Upper lobe of right lung (tissue), 1 donor: Measurements from ENCODE around the gene UTF1. TPM values are rescaled to one million over a fixed set of nuclear protein-coding genes. Genes with fewer than 3 reads are reported as not detected.

Experiments used
- ATAC-seq: fragments of 200-7000 bp; cut with Tn5 transposase; one replicate; pipeline ENCODE4 v1.9.1; 2020; ENCODE audit warnings: mild to moderate bottlenecking, moderate library complexity
- DNase-seq: peaks from one replicate; pipeline ENCODE4 v3.0.0-alpha.2; 2020
- H3K27ac ChIP-seq: fragments of 200-600 bp; one replicate; pipeline ENCODE4 v1.8.0; 2022
- H3K27me3 ChIP-seq: fragments of 200-600 bp; one replicate; pipeline ENCODE4 v1.8.0; 2022; ENCODE audit warnings: mild to moderate bottlenecking
- H3K36me3 ChIP-seq: fragments of 200-600 bp; one replicate; pipeline ENCODE4 v1.8.0; 2022
- H3K4me1 ChIP-seq: fragments of 200-600 bp; one replicate; pipeline ENCODE4 v1.8.0; 2022
- H3K4me3 ChIP-seq: fragments of 200-600 bp; one replicate; pipeline ENCODE4 v1.8.0; 2022; ENCODE audit warnings: mild to moderate bottlenecking
- H3K9me3 ChIP-seq: fragments of 200-600 bp; one replicate; pipeline ENCODE4 v1.8.0; 2022
- intact Hi-C: fragments of 100-400 bp; cut with DNase I; formaldehyde crosslinking; loops from one replicate; pipeline ENCODE4 v1.11.0; 2022
- total RNA-seq: library from RNA; stranded (reverse); fragmentation: NEBNext Ultra II Directional; extraction: Animal tissue kit (Norgen Biotek cat#: 25700); gene quantifications from one replicate; pipeline ENCODE4 v1.2.1, GENCODE V29; 2021
- TF ChIP-seq, protein P1 (sequence below): fragments of 200-600 bp; IDR thresholded peaks from one replicate; pipeline ENCODE4 v1.8.0; 2022; ENCODE audit warnings: antibody characterized with exemption
- donor health status: DM: no; HTN: yes; CAD: no; lungs with severe emphysema.

The UTF1 gene
- total RNA-seq, 1 donor from 2014 or later, result not detected

DNA sequence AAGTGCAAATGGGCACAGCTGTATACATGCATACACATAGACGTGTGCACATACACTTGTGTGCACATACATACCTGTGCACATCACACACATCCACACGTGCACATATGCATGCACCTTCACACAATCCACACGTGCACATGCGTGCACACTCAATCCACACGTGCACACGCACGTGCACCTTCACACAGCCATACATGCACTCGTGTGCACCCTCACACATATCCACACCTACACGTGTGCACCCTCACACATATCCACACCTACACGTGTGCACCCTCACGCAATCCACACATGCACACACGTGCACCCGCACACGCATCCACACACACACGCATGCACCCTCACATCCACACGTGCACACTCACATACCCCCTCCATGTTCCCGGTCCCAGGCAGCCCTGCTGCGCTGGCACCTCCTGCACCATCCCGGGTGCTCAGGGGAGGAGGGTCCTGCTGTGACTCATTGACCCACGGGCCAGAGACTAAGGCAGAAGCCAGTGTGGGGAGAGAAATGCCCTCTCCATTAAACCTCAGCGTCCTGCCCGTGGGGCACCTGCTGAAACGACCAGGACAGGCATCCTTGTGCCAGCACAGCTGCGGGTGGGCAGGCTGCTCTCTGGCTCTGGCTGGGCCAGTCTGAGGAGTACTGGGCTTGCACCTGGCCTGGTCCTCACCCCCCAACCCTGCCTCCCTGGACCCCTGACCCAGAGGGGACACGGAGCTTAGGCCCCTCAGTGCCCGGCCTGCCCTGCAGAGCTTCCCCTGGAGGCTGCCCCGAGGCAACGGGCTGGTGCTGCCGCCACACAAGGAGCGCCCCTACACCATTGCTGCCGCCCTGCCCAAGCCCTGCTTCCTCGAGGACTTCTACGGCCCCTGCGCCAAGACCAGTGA lies 17.8 kb upstream of the UTF1 start:
- H3K36me3 ChIP-seq, result no peaks in the 10 kb centered on the region
- H3K27me3 ChIP-seq, result no peaks in the 10 kb centered on the region
- DNase-seq (no peak), ATAC-seq (no peak)
- no peaks in the 10 kb centered on the region for H3K9me3 ChIP-seq
- intact Hi-C loops, result no loop called here
- no peaks in the 10 kb centered on the region for H3K4me1 ChIP-seq
- no peak overlapping the region for H3K4me3 ChIP-seq
- TF ChIP-seq, protein P1, sequence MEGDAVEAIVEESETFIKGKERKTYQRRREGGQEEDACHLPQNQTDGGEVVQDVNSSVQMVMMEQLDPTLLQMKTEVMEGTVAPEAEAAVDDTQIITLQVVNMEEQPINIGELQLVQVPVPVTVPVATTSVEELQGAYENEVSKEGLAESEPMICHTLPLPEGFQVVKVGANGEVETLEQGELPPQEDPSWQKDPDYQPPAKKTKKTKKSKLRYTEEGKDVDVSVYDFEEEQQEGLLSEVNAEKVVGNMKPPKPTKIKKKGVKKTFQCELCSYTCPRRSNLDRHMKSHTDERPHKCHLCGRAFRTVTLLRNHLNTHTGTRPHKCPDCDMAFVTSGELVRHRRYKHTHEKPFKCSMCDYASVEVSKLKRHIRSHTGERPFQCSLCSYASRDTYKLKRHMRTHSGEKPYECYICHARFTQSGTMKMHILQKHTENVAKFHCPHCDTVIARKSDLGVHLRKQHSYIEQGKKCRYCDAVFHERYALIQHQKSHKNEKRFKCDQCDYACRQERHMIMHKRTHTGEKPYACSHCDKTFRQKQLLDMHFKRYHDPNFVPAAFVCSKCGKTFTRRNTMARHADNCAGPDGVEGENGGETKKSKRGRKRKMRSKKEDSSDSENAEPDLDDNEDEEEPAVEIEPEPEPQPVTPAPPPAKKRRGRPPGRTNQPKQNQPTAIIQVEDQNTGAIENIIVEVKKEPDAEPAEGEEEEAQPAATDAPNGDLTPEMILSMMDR, result no peak
- no peak overlapping the region for H3K27ac ChIP-seq

DNA sequence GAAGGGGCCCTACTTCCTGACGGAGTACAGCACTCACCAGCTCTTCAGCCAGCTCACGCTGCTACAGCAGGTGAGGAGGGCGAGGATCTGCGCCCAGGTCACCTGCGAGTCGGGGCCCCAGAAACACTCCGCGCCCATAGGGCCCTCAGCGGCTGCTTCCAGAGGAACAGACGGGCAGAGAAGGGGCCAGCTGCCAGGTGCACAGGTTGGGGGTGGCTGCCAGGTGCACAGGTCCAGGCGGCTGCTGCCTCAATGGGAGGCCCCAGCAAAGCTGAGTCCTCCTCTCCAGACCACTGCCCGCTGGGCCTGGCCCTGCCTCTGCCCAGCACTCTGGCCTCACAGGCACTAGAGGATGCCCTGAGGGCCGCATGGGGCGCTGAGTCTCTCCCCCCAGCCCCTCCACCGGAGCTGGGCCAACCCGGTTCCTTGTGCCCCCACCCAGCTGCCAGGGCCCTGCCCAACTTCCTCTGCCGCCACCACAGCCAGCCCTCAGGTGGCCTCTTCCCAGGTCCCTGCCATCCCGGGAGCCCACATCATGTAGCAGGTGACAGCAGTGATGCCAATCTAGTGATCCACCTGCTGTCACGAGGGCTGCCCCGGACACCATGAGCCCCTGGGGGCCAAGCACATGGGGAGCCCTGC lies 17.0 kb upstream of the UTF1 start:
- DNase-seq (no peak), ATAC-seq (peak; percentile 14)
- no peaks in the 10 kb centered on the region for H3K27me3 ChIP-seq
- H3K4me1 ChIP-seq, result no peaks in the 10 kb centered on the region
- no peaks in the 10 kb centered on the region for H3K9me3 ChIP-seq
- H3K4me3 ChIP-seq, result no peak overlapping the region
- TF ChIP-seq, protein P1, result no peak
- no peak overlapping the region for H3K27ac ChIP-seq
- H3K36me3 ChIP-seq, result no peaks in the 10 kb centered on the region
- intact Hi-C loops, result no loop called here

DNA sequence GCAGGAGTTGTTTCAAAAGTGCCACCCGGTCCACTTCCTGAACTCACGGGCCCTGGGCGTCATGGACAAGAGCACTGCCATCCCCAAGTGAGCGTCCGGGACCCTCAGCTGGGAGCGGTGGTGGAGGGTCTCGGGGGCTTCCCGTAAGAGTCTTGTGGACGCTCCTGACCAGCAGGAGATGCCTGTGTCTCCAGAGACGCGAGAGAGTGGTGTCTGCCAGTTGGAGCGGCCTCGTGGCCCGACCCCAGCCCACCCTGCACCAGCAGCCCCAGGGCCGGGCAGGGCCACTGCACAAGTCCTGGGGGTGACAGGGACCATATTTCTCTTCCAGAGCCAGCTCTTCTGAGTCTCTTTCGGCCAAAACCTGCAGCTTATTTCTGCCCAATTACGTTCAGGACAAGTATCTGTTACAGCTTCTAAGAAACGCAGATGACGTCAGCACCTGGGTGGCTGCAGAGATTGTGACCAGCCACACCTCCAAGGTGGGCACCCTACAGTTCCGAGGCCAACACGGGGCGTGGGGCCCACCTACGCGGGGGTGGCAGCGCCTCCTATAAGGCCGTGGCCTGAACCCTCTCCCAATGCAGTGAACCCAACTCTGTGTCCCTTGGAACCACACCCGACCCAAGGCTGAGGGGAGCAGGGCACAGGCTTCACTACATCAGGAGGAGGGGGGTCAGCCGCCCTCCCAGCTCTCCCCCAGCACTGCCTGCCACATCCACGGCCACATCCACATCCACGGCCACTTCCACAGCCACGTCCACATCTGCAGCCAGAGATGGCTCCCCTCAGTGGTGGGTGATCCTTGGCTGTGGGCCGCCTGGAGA lies 16.2 kb upstream of the UTF1 start:
- ATAC-seq, result no peak
- DNase-seq, result no peak
- Histone ChIP-seq H3K9me3 (no peaks in the 10 kb centered on the region), H3K27ac (no peak overlapping the region), H3K27me3 (peaks cover 2% of the 10 kb centered on the region), H3K4me3 (no peak overlapping the region), H3K36me3 (no peaks in the 10 kb centered on the region), H3K4me1 (no peaks in the 10 kb centered on the region)
- TF ChIP-seq, protein P1, result no peak
- intact Hi-C loops, result no loop called here

DNA sequence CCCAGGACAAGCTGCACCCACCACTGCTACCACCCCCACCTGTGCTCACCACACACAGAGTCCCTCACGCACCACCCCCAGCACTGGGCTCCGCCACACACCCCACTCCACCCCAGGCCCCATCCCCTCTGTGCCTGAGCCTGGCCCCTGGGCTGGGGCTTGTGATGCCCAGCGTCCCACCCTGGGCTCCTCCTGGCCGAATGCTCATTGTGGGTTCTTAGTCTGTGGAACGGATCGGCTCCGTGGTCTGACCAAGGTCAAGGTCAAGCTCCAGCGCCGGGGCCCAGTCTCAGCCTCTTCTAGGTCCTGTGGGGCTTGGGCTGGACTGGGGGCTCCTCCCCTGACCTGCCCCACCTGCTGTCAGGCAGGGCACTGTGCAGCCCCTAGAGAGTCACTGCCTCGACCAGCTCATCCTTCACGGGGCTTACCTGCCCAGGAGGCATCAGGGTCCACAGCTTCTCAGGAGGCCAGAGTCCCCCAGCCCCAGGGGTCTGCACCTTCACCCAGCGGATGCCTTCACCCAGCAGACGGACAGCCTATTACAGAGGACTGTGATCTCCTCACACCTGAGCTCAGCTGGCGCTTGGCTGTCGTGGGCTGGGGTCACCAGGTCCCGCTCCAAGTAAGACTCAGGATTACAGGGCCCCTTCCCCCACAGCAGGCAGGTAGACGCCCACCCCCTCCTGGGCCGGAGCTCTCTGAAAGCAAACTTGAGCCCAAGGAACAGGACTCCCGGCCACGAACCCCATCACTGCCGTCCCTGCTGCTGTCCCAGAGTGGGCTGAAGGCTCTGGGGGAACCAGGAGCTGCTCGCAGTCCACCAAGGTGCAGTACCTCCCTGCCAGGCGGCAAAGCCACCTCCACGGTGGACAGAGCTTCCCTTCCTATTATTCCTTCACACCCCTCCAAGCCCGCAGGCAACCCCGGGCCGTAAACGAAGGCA lies 15.3 kb upstream of the UTF1 start:
- DNase-seq (no peak), ATAC-seq (no peak)
- H3K27ac ChIP-seq, result no peak overlapping the region
- no peaks in the 10 kb centered on the region for H3K36me3 ChIP-seq
- H3K4me1 ChIP-seq, result no peaks in the 10 kb centered on the region
- H3K4me3 ChIP-seq, result no peak overlapping the region
- TF ChIP-seq, protein P1, result no peak
- peaks cover 10% of the 10 kb centered on the region for H3K27me3 ChIP-seq
- intact Hi-C loops, result no loop called here
- H3K9me3 ChIP-seq, result no peaks in the 10 kb centered on the region

DNA sequence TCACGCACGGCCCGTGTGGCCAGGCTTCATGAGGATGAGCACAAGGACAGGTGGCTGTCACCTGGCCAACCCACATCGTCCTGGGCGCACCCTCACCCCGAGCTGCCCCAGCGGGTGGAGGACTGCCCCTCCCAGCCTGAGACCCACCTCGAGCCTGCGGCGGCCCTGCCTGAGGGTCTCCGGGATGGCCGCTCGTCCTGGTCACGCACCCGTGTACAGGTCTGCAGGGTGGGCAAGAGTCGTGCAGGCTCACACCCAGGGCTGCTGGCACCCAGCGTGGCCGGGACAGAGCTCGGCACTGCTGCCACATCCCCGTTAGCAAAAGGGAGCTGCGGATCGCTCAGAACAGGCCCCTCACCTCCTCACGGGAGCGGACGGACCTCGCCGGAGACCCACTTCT lies 14.4 kb upstream of the UTF1 start:
- H3K9me3 ChIP-seq, result no peaks in the 10 kb centered on the region
- H3K4me3 ChIP-seq, result no peak overlapping the region
- DNase-seq (no peak), ATAC-seq (no peak)
- intact Hi-C loops, result no loop called here
- peaks cover 13% of the 10 kb centered on the region for H3K27me3 ChIP-seq
- no peaks in the 10 kb centered on the region for H3K4me1 ChIP-seq
- TF ChIP-seq, protein P1, result no peak
- H3K36me3 ChIP-seq, result no peaks in the 10 kb centered on the region
- no peak overlapping the region for H3K27ac ChIP-seq
